ENCODE measurements around the gene PTCH1.

The PTCH1 gene

DNA sequence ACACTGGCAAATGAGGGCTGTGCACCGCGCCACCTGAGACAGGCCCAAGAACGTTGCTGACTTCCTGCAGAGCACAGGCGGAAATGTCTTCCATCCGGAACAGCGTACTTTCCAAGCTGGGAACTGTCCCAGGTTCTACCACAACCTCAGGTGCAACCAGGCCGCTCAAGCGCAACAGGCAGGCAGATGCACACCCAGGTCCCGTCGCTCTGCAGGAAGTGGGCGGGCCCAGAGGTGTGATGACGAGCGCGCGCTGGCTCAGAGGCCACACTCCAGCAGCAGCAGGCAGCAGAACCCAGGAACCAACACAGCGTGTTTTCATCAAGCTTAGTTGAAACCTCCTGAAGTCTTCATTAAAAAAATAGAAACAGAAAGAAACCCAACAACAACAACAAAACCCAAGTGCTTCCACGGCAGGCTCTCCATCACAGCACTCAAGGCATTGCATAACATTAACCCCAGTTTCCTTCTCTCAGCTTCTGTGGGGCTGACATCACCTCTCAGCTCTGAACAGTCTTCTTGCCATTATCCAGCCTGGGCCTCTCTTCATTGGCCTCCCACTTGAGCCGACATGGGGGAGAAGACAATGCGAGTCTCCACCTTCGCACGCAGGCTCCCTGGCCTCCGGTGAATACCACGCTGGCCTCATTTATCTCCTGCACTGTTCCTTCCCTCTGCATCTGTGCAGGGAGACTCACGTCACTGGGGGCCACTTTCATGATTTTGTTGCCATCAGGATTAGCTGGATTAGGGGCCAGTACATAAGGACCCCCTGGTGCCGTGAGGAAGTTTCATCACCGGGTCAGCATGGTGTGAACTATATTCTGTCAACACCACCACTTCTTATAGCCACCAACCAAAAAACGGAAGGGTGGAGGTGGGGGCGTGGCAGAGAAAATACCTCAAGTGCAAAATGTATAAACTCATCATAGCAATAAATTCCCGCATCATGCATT is 22.1 kb downstream of the PTCH1 start:
- CTCF ChIA-PET = no interaction called here
- POLR2A ChIA-PET = no interaction called here
- TF ChIP-seq, protein P1, sequence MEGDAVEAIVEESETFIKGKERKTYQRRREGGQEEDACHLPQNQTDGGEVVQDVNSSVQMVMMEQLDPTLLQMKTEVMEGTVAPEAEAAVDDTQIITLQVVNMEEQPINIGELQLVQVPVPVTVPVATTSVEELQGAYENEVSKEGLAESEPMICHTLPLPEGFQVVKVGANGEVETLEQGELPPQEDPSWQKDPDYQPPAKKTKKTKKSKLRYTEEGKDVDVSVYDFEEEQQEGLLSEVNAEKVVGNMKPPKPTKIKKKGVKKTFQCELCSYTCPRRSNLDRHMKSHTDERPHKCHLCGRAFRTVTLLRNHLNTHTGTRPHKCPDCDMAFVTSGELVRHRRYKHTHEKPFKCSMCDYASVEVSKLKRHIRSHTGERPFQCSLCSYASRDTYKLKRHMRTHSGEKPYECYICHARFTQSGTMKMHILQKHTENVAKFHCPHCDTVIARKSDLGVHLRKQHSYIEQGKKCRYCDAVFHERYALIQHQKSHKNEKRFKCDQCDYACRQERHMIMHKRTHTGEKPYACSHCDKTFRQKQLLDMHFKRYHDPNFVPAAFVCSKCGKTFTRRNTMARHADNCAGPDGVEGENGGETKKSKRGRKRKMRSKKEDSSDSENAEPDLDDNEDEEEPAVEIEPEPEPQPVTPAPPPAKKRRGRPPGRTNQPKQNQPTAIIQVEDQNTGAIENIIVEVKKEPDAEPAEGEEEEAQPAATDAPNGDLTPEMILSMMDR (IDR thresholded peaks at IDR 0.05; ENCODE audit: control extremely low read depth, extremely low read depth, low read depth, missing control alignments) = no peak
- peak; percentile 81 for DNase-seq (ENCODE audit: extremely low spot score)

DNA sequence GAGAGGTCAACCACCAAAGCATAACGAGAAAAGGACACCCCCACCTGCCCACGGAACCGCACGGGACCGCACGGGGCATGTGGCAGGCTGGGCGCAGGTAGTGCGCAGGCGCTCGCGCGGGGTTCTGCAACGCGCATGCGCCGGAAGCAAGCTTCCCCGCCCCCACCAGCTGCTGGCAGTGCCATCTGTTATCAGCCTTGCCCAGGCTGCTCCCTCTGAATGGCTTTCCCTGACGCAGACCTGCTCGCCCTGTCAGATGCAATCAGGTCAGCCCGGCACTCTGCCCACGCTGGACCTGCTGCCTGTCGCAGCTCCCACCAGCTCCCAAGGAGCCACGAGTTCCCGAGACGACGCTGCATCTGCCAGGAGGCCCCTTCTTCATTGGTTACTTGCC is 22.8 kb downstream of the PTCH1 start:
- CTCF ChIA-PET = no interaction called here
- POLR2A ChIA-PET = no interaction called here
- TF ChIP-seq, protein P1 (IDR thresholded peaks at IDR 0.05; ENCODE audit: control extremely low read depth, extremely low read depth, low read depth, missing control alignments) = no peak
- no peak for DNase-seq (ENCODE audit: extremely low spot score)

DNA sequence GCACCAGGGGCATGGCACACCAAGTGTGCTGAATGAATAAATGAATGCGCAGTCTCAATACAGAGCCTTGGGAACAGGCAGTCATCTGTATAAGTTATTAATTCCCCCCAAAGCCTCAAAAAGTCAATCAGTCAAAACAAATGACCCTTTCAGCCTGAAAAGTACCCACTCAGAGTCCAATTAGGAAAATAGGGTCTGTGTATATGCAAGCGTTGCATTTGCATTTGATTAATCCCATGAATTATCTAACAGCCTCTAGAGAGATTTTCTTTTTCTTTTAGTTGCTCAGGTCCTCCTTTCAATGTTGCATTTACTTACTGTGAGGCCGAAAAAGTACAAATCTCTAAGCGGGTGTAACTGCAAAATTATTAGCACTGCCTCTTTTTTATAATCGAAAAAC is 23.4 kb downstream of the PTCH1 start:
- POLR2A ChIA-PET = no interaction called here
- TF ChIP-seq, protein P1 (IDR thresholded peaks at IDR 0.05; ENCODE audit: control extremely low read depth, extremely low read depth, low read depth, missing control alignments) = no peak
- CTCF ChIA-PET = no interaction called here

DNA sequence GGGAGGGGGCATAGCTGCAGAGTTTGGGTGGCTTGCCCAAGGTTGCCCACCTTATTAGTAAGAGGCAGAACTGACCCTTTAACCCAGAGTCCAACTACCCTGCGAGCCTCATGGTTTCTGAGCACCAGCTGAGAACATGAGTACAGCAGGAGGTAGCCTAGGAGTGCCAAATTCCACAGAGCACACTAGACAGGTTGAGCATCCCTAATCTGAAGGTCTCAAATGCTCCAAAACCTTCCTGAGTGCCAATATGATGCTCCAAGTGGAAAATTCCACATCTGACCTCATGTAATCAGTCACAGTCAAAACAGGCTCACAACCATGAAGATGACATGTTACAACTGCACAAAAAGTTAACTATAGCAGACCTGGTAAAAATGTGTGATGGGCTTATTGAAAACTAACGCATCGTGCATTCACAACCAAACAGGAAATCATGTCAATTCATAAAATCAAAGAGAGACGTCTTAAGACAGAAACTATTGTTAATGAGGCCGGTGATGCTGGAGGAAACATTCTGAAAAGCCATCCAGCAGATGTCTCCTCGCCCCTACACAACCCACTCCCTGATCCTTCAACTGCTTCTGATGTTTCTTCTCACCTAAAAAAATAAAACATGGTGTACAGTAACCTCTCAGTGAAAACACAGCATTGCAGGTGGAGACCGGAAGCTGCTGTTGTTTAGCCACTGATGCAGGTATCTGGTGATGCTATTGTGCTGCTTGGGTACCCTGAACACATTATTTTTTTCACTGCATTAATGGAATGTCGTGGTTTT is 25.0 kb downstream of the PTCH1 start:
- CTCF ChIA-PET = no interaction called here
- POLR2A ChIA-PET = no interaction called here
- DNase-seq (ENCODE audit: extremely low spot score) = no peak
- TF ChIP-seq, protein P1 (IDR thresholded peaks at IDR 0.05; ENCODE audit: control extremely low read depth, extremely low read depth, low read depth, missing control alignments) = no peak

More for the DNA sequence above, 23.4 kb downstream of the PTCH1 start:
- DNase-seq (ENCODE audit: extremely low spot score) = no peak

DNA sequence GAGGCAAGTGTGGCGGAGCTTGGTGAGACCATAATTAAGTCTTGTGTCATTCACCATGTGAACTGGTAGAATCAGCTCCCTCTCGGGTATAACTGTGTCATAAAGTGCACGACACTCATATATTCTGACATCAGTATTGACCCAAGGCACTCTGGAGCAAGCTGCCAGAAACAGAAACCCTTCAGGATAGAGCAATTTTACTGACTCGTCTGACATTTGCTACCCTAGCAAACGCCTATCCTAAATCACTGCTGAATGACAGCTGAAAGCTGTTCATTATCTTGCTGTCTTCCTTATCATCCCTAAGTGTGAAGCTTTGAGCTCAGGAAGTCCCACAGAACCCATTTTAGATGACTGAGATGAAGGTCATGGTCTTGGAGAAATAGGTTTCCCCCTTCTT is 27.8 kb downstream of the PTCH1 start:
- CTCF ChIA-PET = interaction anchor here (1.1 to 1.5 kb wide), 3 partner anchors 9 to 35 kb away, joined by 4 to 5 read pairs (median 4); no protein-coding TSS in a partner anchor
- TF ChIP-seq, protein P1 (IDR thresholded peaks at IDR 0.05; ENCODE audit: control extremely low read depth, extremely low read depth, low read depth, missing control alignments) = no peak
- POLR2A ChIA-PET = no interaction called here

DNA sequence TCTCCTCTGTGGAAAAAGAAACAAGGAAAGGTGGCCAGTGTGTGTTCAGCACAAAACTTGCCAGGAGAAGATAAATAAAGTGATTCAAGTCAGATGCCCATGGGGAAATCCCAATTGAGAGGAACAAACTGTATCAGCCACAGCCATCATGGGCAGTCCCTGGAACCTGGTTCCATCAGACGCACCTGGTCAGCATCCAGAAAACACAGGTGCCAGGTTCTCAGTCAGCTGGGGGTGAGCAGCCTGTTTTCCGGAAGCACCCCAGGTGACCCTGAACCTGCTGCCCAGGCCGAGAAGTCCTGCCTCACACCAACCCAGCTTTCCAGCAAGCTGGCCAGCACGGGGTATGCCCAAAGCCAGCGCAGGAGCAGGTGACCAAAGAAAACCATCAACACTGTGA is 30.5 kb downstream of the PTCH1 start:
- CTCF ChIA-PET = no interaction called here
- no peak for DNase-seq (ENCODE audit: extremely low spot score)
- POLR2A ChIA-PET = no interaction called here
- TF ChIP-seq, protein P1 (IDR thresholded peaks at IDR 0.05; ENCODE audit: control extremely low read depth, extremely low read depth, low read depth, missing control alignments) = no peak

More for the DNA sequence above, 27.8 kb downstream of the PTCH1 start:
- no peak for DNase-seq (ENCODE audit: extremely low spot score)

Data from GM10248 (cell line).